BLaER1 (cell line): ENCODE data around the gene TMPRSS7.
A peak's percentile ranks its signal among the peaks of the same experiment; 100 is the strongest.

Source experiments
- H3K27ac ChIP-seq: shearing (Covaris generic); formaldehyde crosslinking; 2 replicates; pipeline ENCODE4 v1.8.1; 2022
- H3K27me3 ChIP-seq: shearing (Covaris generic); formaldehyde crosslinking; 2 replicates; pipeline ENCODE4 v1.8.1; 2022
- H3K36me3 ChIP-seq: shearing (Covaris generic); formaldehyde crosslinking; 2 replicates; pipeline ENCODE4 v1.8.1; 2022
- H3K4me1 ChIP-seq: shearing (Covaris generic); formaldehyde crosslinking; 2 replicates; pipeline ENCODE4 v1.8.1; 2022
- H3K4me2 ChIP-seq: shearing (Covaris generic); formaldehyde crosslinking; 2 replicates; pipeline ENCODE4 v1.8.1; 2022
- H3K4me3 ChIP-seq: shearing (Covaris generic); formaldehyde crosslinking; 2 replicates; pipeline ENCODE4 v1.8.1; 2022
- H3K9ac ChIP-seq: shearing (Covaris generic); formaldehyde crosslinking; 2 replicates; pipeline ENCODE4 v1.8.1; 2022
- H3K9me3 ChIP-seq: shearing (Covaris generic); formaldehyde crosslinking; 2 replicates; pipeline ENCODE4 v1.8.1; 2022
- H4K20me1 ChIP-seq: shearing (Covaris generic); formaldehyde crosslinking; 2 replicates; pipeline ENCODE4 v1.8.1; 2022
- Cebpa-rat ChIP-seq: shearing (Covaris generic); IDR thresholded peaks from 2 replicates; pipeline ENCODE4 v1.8.1; 2022

Gene TMPRSS7

GRCh38 chr3:112124907-112125607 lies 90.5 kb downstream of the TMPRSS7 start:
- Histone ChIP-seq H3K4me1 (peaks cover 100% of the 10 kb centered on the region), H4K20me1 (no peaks in the 10 kb centered on the region), H3K36me3 (peaks cover 17% of the 10 kb centered on the region), H3K4me3 (peak overlapping the region; percentile 54), H3K9ac (peak overlapping the region; percentile 74), H3K27me3 (no peaks in the 10 kb centered on the region), H3K27ac (peak overlapping the region; percentile 90), H3K4me2 (peak overlapping the region; percentile 83), H3K9me3 (no peaks in the 10 kb centered on the region)
- TF ChIP-seq Cebpa-rat, result no peak

- H3K9me3 ChIP-seq, result no peaks in the 10 kb centered on the region
- peak overlapping the region; percentile 83 for H3K4me2 ChIP-seq
- H3K27me3 ChIP-seq, result no peaks in the 10 kb centered on the region
- TF ChIP-seq Cebpa-rat, result no peak
- H3K36me3 ChIP-seq, result peaks cover 25% of the 10 kb centered on the region
- peak overlapping the region; percentile 74 for H3K9ac ChIP-seq
- peak overlapping the region; percentile 54 for H3K4me3 ChIP-seq
- H3K27ac ChIP-seq, result peak overlapping the region; percentile 90
- no peaks in the 10 kb centered on the region for H4K20me1 ChIP-seq
- H3K4me1 ChIP-seq, result peaks cover 100% of the 10 kb centered on the region
Measured at GRCh38 chr3:112126511-112126911, 92.0 kb downstream of the TMPRSS7 start.

GRCh38 chr3:112127522-112128494 lies 93.3 kb downstream of the TMPRSS7 start:
- H3K4me2 ChIP-seq, result peak overlapping the region; percentile 83
- H3K27me3 ChIP-seq, result no peaks in the 10 kb centered on the region
- no peak for TF ChIP-seq Cebpa-rat
- peak overlapping the region; percentile 74 for H3K9ac ChIP-seq
- no peaks in the 10 kb centered on the region for H3K9me3 ChIP-seq
- peak overlapping the region; percentile 54 for H3K4me3 ChIP-seq
- peak overlapping the region; percentile 90 for H3K27ac ChIP-seq
- no peaks in the 10 kb centered on the region for H4K20me1 ChIP-seq
- H3K4me1 ChIP-seq, result peaks cover 100% of the 10 kb centered on the region
- peaks cover 22% of the 10 kb centered on the region for H3K36me3 ChIP-seq

GRCh38 chr3:112128843-112129727 lies 94.5 kb downstream of the TMPRSS7 start:
- Histone ChIP-seq H3K4me3 (peak overlapping the region; percentile 68), H3K27ac (peak overlapping the region; percentile 90), H3K4me1 (peaks cover 100% of the 10 kb centered on the region), H4K20me1 (no peaks in the 10 kb centered on the region), H3K9ac (0 out of 2 replicates have a peak overlapping the region, but pooled peaks have one; percentile 0), H3K4me2 (peak overlapping the region; percentile 83), H3K27me3 (no peaks in the 10 kb centered on the region), H3K9me3 (no peaks in the 10 kb centered on the region), H3K36me3 (peaks cover 9% of the 10 kb centered on the region)
- TF ChIP-seq Cebpa-rat, result no peak

GRCh38 chr3:112129925-112130637 lies 95.5 kb downstream of the TMPRSS7 start:
- Histone ChIP-seq H3K4me2 (peak overlapping the region; percentile 83), H3K27me3 (no peaks in the 10 kb centered on the region), H3K9me3 (no peaks in the 10 kb centered on the region), H3K4me3 (peak overlapping the region; percentile 68), H3K27ac (peak overlapping the region; percentile 81), H3K4me1 (peaks cover 100% of the 10 kb centered on the region), H4K20me1 (no peaks in the 10 kb centered on the region), H3K36me3 (peaks cover 8% of the 10 kb centered on the region; the same call in 1 of the 2 replicates), H3K9ac (peak overlapping the region; percentile 39; the same call in 1 of the 2 replicates)
- TF ChIP-seq Cebpa-rat, result no peak

GRCh38 chr3:112130638-112130993 lies 96.1 kb downstream of the TMPRSS7 start:
- peak overlapping the region; percentile 81 for H3K27ac ChIP-seq
- no peak for TF ChIP-seq Cebpa-rat
- H3K9me3 ChIP-seq, result no peaks in the 10 kb centered on the region
- H3K4me3 ChIP-seq, result peak overlapping the region; percentile 68
- H4K20me1 ChIP-seq, result no peaks in the 10 kb centered on the region
- H3K4me2 ChIP-seq, result peak overlapping the region; percentile 83
- H3K27me3 ChIP-seq, result no peaks in the 10 kb centered on the region
- H3K9ac ChIP-seq, result peak overlapping the region; percentile 39; the same call in 1 of the 2 replicates
- H3K36me3 ChIP-seq, result peaks cover 8% of the 10 kb centered on the region; the same call in 1 of the 2 replicates
- peaks cover 100% of the 10 kb centered on the region for H3K4me1 ChIP-seq
